ENCODE results near the gene CLINT1. TPM values are rescaled to one million over a fixed set of nuclear protein-coding genes. Genes with fewer than 3 reads are reported as not detected.

CLINT1 gene
- total and polyA plus RNA-seq, 2 experiments from 2014 or later = 56.2 to 56.7 TPM

DNA sequence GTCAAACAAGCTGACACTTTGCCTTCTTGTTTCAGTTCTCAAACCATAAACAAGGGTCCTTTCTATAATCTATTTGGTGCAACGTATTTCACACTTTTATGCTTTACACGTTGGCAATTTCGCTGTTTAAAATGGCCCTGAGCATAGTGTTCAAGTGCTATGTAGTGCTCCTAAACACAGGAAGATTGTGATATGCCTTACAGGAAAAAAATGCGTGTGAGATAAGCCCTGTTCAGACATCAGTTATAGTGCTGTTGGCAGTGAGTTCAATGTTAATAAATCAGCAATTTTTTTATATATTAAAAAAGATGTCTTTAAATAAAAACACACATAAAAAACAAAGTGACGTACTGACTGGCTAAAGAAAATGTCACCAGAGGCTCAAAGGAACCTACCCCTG is 23.9 kb downstream of the CLINT1 start:
- H3K4me1 ChIP-seq (ENCODE audit: low read depth) = no peaks in the 10 kb centered on the region
- DNase-seq (ENCODE audit: low read depth in 1 of 2, low spot score in 1 of 2) = no peak
- TF ChIP-seq, protein P1, sequence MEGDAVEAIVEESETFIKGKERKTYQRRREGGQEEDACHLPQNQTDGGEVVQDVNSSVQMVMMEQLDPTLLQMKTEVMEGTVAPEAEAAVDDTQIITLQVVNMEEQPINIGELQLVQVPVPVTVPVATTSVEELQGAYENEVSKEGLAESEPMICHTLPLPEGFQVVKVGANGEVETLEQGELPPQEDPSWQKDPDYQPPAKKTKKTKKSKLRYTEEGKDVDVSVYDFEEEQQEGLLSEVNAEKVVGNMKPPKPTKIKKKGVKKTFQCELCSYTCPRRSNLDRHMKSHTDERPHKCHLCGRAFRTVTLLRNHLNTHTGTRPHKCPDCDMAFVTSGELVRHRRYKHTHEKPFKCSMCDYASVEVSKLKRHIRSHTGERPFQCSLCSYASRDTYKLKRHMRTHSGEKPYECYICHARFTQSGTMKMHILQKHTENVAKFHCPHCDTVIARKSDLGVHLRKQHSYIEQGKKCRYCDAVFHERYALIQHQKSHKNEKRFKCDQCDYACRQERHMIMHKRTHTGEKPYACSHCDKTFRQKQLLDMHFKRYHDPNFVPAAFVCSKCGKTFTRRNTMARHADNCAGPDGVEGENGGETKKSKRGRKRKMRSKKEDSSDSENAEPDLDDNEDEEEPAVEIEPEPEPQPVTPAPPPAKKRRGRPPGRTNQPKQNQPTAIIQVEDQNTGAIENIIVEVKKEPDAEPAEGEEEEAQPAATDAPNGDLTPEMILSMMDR (IDR thresholded peaks at IDR 0.05; ENCODE audit: low read depth, low read length) = no peak
- H3K27ac ChIP-seq = no peak overlapping the region
- no peaks in the 10 kb centered on the region for H3K36me3 ChIP-seq
- no peaks in the 10 kb centered on the region for H3K9me3 ChIP-seq (ENCODE audit: low read depth)
- no peak overlapping the region for H3K4me3 ChIP-seq
- H3K27me3 ChIP-seq = no peaks in the 10 kb centered on the region

DNA sequence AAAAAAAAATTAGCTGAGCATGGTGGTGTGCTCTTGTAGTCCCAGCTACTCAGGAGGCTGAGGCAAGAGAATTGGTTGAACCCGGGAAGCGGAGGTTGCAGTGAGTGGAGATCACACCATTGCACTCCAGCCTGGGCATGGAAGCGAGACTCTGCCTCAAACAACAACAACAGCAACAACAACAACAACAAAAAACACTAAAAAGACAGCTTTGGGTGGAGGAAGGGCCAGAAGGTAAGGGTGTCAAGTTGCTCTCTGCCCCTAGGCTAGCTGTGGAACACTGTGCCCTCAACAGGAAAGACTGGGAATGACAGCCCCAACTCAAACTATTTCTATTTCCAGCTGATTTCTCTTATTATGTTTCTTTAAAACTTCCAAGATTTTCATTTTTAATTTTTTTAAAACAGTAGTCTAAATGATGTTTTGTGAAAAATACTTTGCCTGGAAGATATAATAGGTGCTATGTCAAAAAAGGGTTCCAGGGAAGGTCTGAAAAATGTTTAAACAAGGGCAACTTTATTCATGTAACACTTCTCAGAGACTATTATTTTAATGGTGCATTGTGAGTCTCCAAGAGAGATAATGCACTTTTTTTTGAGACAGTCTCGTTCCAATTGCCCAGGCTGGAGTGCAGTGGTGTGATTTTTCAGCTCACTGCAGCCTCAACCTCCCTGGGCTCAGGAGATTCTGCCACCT is 29.9 kb downstream of the CLINT1 start:
- H3K36me3 ChIP-seq = no peaks in the 10 kb centered on the region
- DNase-seq (ENCODE audit: low read depth in 1 of 2, low spot score in 1 of 2) = no peak

DNA sequence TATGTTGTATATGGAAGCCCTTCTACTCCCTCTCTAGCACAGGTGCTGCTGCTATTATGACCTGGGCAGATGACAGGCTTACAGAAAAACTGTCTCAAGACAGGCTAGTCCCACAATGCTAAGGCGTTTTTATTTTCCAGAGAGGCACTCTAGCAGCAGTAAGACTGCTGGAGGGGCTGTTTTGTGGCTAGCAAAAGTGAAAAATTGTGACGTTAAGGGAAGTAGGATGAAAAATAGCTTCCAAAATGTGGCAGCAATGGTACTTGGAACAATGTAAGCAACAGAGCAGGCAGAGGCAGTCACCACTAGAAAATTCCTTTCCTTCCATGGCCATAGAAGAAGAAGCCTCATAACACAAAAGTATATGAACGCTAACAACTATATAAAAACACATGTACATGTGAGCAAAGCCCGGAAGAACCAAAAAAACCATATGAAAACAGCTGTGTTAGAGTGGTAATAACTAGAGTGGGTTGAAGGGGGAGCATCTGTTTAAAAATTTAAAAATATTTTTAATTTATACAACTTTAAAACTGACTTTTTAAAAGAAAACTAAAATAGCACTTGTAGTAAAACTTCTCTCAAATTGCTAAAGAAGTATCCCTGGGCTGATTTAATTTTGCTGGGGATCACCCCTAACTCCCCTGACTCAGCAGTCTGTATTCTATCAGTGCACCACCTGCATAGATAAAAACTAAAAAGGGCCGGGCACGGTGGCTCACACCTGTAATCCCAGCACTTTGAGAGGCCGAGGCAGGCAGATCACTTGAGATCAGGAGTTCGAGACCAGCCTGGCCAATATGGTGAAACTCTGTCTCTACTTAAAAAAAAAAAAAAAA is 30.6 kb downstream of the CLINT1 start:
- Histone ChIP-seq H3K9me3 (ENCODE audit: low read depth) (no peaks in the 10 kb centered on the region), H3K4me3 (no peak overlapping the region), H3K27me3 (no peaks in the 10 kb centered on the region), H3K4me1 (ENCODE audit: low read depth) (peaks cover 4% of the 10 kb centered on the region), H3K36me3 (no peaks in the 10 kb centered on the region), H3K27ac (peak overlapping the region; percentile 63)
- peak; percentile 3 to 15 for DNase-seq (ENCODE audit: low read depth in 1 of 2, low spot score in 1 of 2)
- TF ChIP-seq, protein P1 (IDR thresholded peaks at IDR 0.05; ENCODE audit: low read depth, low read length) = no peak

More for the DNA sequence above, 29.9 kb downstream of the CLINT1 start:
- H3K27ac ChIP-seq = no peak overlapping the region
- no peaks in the 10 kb centered on the region for H3K9me3 ChIP-seq (ENCODE audit: low read depth)
- TF ChIP-seq, protein P1 (IDR thresholded peaks at IDR 0.05; ENCODE audit: low read depth, low read length) = peak; percentile 28
- H3K4me1 ChIP-seq (ENCODE audit: low read depth) = peaks cover 4% of the 10 kb centered on the region
- no peaks in the 10 kb centered on the region for H3K27me3 ChIP-seq
- H3K4me3 ChIP-seq = no peak overlapping the region

DNA sequence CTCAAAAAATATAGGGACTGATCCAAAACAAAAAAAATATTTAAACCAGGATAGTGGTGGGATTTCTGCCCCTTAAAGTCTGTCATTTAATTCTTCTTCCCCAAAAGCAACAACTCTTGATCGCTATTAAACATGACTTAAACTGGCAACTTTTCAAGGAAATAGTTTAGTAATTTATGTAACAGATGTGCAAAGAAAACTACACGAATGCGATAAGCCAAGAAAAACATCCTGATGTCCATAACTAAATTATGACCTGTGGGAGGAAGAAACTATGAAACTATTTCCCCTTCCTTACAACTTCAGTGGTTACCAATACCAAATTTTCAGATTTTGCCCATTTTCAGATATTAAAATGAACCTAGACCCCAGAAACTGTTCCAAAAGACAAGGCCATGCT is 31.5 kb downstream of the CLINT1 start:
- Histone ChIP-seq H3K27ac (no peak overlapping the region), H3K36me3 (no peaks in the 10 kb centered on the region), H3K4me1 (ENCODE audit: low read depth) (peaks cover 4% of the 10 kb centered on the region), H3K27me3 (no peaks in the 10 kb centered on the region), H3K9me3 (ENCODE audit: low read depth) (no peaks in the 10 kb centered on the region), H3K4me3 (no peak overlapping the region)
- TF ChIP-seq, protein P1 (IDR thresholded peaks at IDR 0.05; ENCODE audit: low read depth, low read length) = no peak
- DNase-seq (ENCODE audit: low read depth in 1 of 2, low spot score in 1 of 2) = peak in 1 of 2 donors; percentile 48

DNA sequence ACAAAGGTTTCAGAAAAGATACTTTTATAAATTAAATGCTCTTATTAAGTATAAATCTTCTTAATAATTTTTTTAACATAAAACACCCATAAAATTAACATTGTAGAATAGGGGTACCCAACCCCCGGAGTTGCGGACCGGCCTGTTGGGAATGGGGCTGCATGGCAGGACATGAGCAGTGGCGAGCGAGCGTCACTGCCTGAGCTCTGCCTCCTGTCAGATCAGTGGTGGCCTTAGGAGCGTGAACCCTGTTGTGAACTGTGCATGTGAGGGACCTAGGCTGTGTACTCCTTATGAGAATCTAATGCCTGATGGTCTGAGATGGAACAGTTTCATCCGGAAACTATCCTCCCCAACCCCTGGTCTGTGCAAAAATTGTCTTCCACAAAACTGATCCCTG is 35.3 kb downstream of the CLINT1 start:
- TF ChIP-seq, protein P1 (IDR thresholded peaks at IDR 0.05; ENCODE audit: low read depth, low read length) = no peak
- DNase-seq (ENCODE audit: low read depth in 1 of 2, low spot score in 1 of 2) = no peak
- Histone ChIP-seq H3K4me3 (no peak overlapping the region), H3K4me1 (ENCODE audit: low read depth) (peaks cover 4% of the 10 kb centered on the region), H3K9me3 (ENCODE audit: low read depth) (no peaks in the 10 kb centered on the region), H3K36me3 (no peaks in the 10 kb centered on the region), H3K27ac (no peak overlapping the region), H3K27me3 (no peaks in the 10 kb centered on the region)
